HG02759 (cell line): ENCODE measurements around the gene NDUFA7.
"Not testable (repeated sequence)": the region's sequence is repeated elsewhere in the genome, so short reads cannot be mapped to it uniquely, and the experiment has no call there.

ENCODE experiments used
- ATAC-seq: cut with Tn5 transposase; IDR thresholded peaks from one replicate; pipeline ENCODE4 v1.9.1; 2021; ENCODE audit warnings: mild to moderate bottlenecking, moderate library complexity; ENCODE audit not compliant: unreplicated experiment

NDUFA7 gene

GRCh38 chr19:8269724-8270123 lies 51.5 kb downstream of the NDUFA7 start:
- no peak for ATAC-seq

GRCh38 chr19:8265872-8266271 lies 55.3 kb downstream of the NDUFA7 start:
- ATAC-seq: no peak

GRCh38 chr19:8264248-8264647 lies 56.9 kb downstream of the NDUFA7 start:
- not testable (repeated sequence) for ATAC-seq

GRCh38 chr19:8262431-8262830 lies 58.7 kb downstream of the NDUFA7 start:
- no peak for ATAC-seq

- no peak for ATAC-seq
Observed at GRCh38 chr19:8261881-8262280, 59.3 kb downstream of the NDUFA7 start.

- no peak for ATAC-seq
Observed at GRCh38 chr19:8261347-8261746, 59.8 kb downstream of the NDUFA7 start.
